Adrenal gland (tissue), 12 donors: ENCODE results near the gene LPP. TPM values are rescaled to one million over a fixed set of nuclear protein-coding genes. Genes with fewer than 3 reads are reported as not detected.

Experiments used
- DNase-seq, 7 donors: peaks; one replicate each; pipeline ENCODE4 v3.0.0-alpha.2; 2019 to 2020
- H3K27ac ChIP-seq, 5 donors: fragments of 200-600 bp; sonication (generic) in 4 of 5; 1 replicate in 3 of 5; 2 replicates in 2 of 5; pipeline versions ENCODE4 v1.5.1 to v1.8.0; 2016 to 2020; ENCODE audit warnings: mild to moderate bottlenecking in 1 of 5
- H3K27me3 ChIP-seq: fragments of 200-600 bp; 2 replicates; pipeline ENCODE4 v1.8.0; 2021
- H3K36me3 ChIP-seq, 2 donors: fragments of 200-600 bp; replicated peaks in 1 of 2; 1 replicate in 1 of 2; 2 replicates in 1 of 2; pipeline versions ENCODE4 v1.5.1 to v1.8.0; 2018 to 2022
- H3K4me1 ChIP-seq, 2 donors: fragments of 200-600 bp; replicated peaks in 1 of 2; 1 replicate in 1 of 2; 2 replicates in 1 of 2; pipeline versions ENCODE4 v1.5.1 to v1.8.0; 2018 to 2021
- H3K4me3 ChIP-seq, 4 donors: fragments of 200-600 bp; sonication (generic) in 3 of 4; one replicate each; pipeline ENCODE4 v1.5.1; 2016 to 2018
- H3K9me3 ChIP-seq, 3 donors: fragments of 200-600 bp; sonication (generic) in 1 of 3; replicated peaks in 1 of 3; 1 replicate in 2 of 3; 2 replicates in 1 of 3; pipeline versions ENCODE4 v1.5.1 to v1.8.0; 2016 to 2021
- POLR2A ChIP-seq, 2 donors: fragments of 450-650 bp; IDR thresholded peaks; one replicate each; pipeline ENCODE4 v1.6.1; 2017; ENCODE audit warnings: antibody characterized with exemption in 2 of 2, mild to moderate bottlenecking in 2 of 2, moderate library complexity in 1 of 2
- WGBS, 4 donors: extraction: QIAGEN DNeasy Blood & Tissue Kit in 2 of 4; methylation state at CpG; one replicate each; pipeline versions ENCODE4 v1.1.5 to v1.1.7; 2013 to 2017; 5-methylcytosine and 5-hydroxymethylcytosine counted together
- intact Hi-C, 2 donors: fragments of 100-400 bp; cut with DNase I; formaldehyde crosslinking; loops; one replicate each; pipeline versions ENCODE4 v1.14.1 to v1.15.0; 2022 to 2023
- polyA plus RNA-seq, 3 donors: library from polyadenylated mRNA; stranded (reverse); fragments of 200-250 nt in 2 of 3; fragments of 350-450 nt in 1 of 3; fragmentation: Illumina TruSeq in 1 of 3; extraction: RNeasy Lipid Tissue Mini Kit (QIAGEN cat#74804) in 1 of 3; gene quantifications; one replicate each; pipeline ENCODE4 v1.2.3, GENCODE V29; 2013 to 2014
- total RNA-seq, 9 donors: library from RNA; depleted of rRNA in 4 of 9; stranded (reverse); fragments of >200 nt in 4 of 9; fragments of 120-200 nt in 1 of 9; fragmentation: NEBNext Ultra II Directional in 1 of 9; extraction: Animal tissue kit (Norgen Biotek cat#: 25700) in 1 of 9; gene quantifications; one replicate each; pipeline versions ENCODE4 v1.1.0 to v1.2.4, GENCODE V29; 2013 to 2023
- TF ChIP-seq, protein P1 (sequence below), 6 experiments: fragments of 450-650 bp in 4 of 6; fragments of 200-600 bp in 2 of 6; sonication (generic) in 1 of 6; IDR thresholded peaks; 1 replicate in 5 of 6; 2 replicates in 1 of 6; pipeline versions ENCODE4 v1.5.1 to v1.8.0; 2016 to 2021; ENCODE audit warnings: antibody characterized with exemption in 6 of 6, mild to moderate bottlenecking in 2 of 6, moderate library complexity in 1 of 6
- donor health status: healthy with polysubstance abuse.
- donor health status: Bipolar disorder and iron deficiency.
- donor health status: DM: yes; HTN: yes; CAD: no.
- donor health status: DM: no; HTN: no; CAD: no.
- donor health status: DM: no; HTN: no; CAD: no.
- donor health status: DM: yes; HTN: yes; CAD: no.

The LPP gene
- total and polyA plus RNA-seq, 12 donors = 7.0 to 170 (median 101) TPM

DNA sequence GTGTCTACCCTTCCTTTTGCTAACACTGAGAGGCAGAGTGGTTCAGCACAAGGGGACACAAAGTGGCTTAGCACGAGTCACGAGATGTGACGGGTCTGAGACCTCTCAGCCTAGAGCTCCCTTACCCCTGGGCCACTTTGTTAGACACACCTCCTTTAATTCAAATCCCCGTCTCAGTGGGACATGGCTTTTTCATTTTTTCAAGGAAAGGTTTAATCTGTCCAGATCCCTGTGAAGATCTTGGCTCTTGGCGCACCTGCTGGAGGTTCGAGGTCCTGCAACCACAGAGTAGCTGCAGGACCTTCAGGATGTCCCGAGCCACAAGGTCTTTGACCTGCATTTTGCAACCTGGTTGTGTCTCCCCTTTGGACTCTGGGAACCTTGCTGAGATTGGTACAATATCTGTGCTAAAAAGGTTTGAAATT, 52.0 kb downstream of the LPP start:
- H3K4me1 ChIP-seq = peaks cover 7 to 10% of the 10 kb centered on the region in 2 donors
- H3K9me3 ChIP-seq = no peaks in the 10 kb centered on the region
- no peak for TF ChIP-seq POLR2A (IDR thresholded peaks at IDR 0.05)
- TF ChIP-seq, protein P1, sequence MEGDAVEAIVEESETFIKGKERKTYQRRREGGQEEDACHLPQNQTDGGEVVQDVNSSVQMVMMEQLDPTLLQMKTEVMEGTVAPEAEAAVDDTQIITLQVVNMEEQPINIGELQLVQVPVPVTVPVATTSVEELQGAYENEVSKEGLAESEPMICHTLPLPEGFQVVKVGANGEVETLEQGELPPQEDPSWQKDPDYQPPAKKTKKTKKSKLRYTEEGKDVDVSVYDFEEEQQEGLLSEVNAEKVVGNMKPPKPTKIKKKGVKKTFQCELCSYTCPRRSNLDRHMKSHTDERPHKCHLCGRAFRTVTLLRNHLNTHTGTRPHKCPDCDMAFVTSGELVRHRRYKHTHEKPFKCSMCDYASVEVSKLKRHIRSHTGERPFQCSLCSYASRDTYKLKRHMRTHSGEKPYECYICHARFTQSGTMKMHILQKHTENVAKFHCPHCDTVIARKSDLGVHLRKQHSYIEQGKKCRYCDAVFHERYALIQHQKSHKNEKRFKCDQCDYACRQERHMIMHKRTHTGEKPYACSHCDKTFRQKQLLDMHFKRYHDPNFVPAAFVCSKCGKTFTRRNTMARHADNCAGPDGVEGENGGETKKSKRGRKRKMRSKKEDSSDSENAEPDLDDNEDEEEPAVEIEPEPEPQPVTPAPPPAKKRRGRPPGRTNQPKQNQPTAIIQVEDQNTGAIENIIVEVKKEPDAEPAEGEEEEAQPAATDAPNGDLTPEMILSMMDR (IDR thresholded peaks at IDR 0.05) = peak in 3 of 6 experiments; percentile 10 to 26 (median 20)
- H3K27ac ChIP-seq = no peak overlapping the region
- 82 to 88% (median 84%) methylated on average over 6 to 7 of the region's 7 CpGs for WGBS, 4 donors
- H3K4me3 ChIP-seq = no peak overlapping the region
- no peaks in the 10 kb centered on the region for H3K36me3 ChIP-seq
- no peaks in the 10 kb centered on the region for H3K27me3 ChIP-seq
- DNase-seq = peak in 3 of 7 donors; percentile 26 to 37 (median 31)
- intact Hi-C loops = no loop called here

DNA sequence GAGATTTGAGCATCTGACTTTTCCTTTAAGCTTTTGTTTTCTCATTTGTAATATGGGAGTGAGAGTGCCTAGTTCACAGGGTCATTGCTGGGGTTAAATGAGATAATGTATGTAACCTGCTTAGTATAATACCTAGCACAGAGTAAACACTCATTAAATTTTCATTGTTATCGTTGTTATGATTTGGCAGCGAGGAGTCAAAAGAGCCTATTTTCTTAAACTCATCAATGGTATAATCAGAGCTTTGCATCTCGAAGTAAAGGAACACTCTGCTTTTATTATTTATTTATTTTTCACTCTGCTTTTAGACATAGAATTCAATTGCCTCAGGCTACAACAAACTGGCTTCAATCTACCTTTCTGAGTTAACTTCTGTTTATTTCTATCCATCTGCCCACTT, 52.8 kb downstream of the LPP start:
- 84 to 95% (median 88%) methylated on average over 3 of the region's 3 CpGs for WGBS, 4 donors
- H3K4me1 ChIP-seq = peaks cover 4 to 10% of the 10 kb centered on the region in 2 donors
- intact Hi-C loops = no loop called here
- H3K27me3 ChIP-seq = no peaks in the 10 kb centered on the region
- H3K36me3 ChIP-seq = no peaks in the 10 kb centered on the region
- TF ChIP-seq, protein P1 (IDR thresholded peaks at IDR 0.05) = no peak
- TF ChIP-seq POLR2A (IDR thresholded peaks at IDR 0.05) = no peak
- no peak for DNase-seq
- no peak overlapping the region for H3K27ac ChIP-seq
- no peaks in the 10 kb centered on the region for H3K9me3 ChIP-seq
- H3K4me3 ChIP-seq = no peak overlapping the region

DNA sequence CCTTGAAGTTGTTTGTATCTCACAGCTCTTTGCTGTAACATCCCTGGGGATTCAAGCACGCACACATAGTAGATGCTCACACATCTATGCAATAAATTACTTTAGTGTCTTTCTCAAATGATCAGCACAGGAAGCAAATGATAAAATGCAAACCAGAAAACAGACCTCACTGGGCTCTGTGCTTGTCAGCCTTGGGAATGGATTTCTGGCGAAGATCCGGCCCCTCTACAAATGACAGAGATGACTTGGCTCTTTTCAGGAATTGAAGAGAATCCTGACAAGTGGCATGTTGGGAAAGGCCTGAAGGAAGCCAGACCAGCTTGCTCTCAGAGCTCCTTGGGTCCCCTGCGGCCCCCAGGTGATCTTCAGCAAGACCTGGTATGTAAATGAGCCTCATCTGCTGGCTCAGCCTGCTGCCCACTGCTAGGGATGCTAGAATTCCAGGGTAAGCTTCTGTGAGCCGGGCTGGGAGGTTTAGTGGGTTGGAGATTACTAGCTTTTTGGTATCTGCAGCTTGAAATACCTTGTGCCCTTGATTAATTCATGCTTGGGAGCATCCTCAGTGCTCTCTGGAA, 54.1 kb downstream of the LPP start:
- no peaks in the 10 kb centered on the region for H3K27me3 ChIP-seq
- no peaks in the 10 kb centered on the region for H3K9me3 ChIP-seq
- TF ChIP-seq, protein P1 (IDR thresholded peaks at IDR 0.05) = no peak
- TF ChIP-seq POLR2A (IDR thresholded peaks at IDR 0.05) = no peak
- intact Hi-C loops = no loop called here
- no peaks in the 10 kb centered on the region for H3K36me3 ChIP-seq
- no peak overlapping the region for H3K4me3 ChIP-seq
- 54 to 69% (median 62%) methylated on average over 4 to 5 of the region's 5 CpGs for WGBS, 4 donors
- peaks cover 4 to 10% of the 10 kb centered on the region in 2 donors for H3K4me1 ChIP-seq
- H3K27ac ChIP-seq = peak overlapping the region in 2 of 5 donors; percentile 43 to 66
- DNase-seq = peak in 3 of 7 donors; percentile 16 to 47 (median 31)

DNA sequence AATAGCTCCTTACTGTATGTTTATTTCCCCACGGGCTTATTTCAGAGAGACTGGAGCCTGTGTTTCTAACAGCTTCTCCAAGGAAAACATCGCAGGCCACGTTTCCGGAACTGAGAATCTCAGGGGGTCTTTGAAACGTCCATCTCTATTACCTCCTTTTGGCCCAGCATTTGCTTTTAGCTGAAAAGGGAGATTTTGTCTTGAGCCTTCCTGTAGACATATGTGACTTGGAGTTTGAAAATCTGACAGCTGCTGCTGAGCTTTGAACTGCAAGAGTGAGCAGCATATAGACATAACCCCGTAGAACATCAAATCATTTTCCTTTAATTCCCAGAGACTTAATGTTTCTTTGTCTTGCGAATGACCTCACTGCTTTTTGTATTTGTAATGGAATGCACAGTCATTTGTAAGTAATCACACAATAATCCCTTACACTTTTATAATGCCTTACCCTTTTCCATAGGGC, 54.6 kb downstream of the LPP start:
- Histone ChIP-seq H3K4me1 (peaks cover 4 to 10% of the 10 kb centered on the region in 2 donors), H3K36me3 (no peaks in the 10 kb centered on the region), H3K27me3 (no peaks in the 10 kb centered on the region), H3K27ac (peak overlapping the region in 2 of 5 donors; percentile 43 to 66), H3K9me3 (no peaks in the 10 kb centered on the region), H3K4me3 (no peak overlapping the region)
- intact Hi-C loops = no loop called here
- TF ChIP-seq POLR2A (IDR thresholded peaks at IDR 0.05) = no peak
- TF ChIP-seq, protein P1 (IDR thresholded peaks at IDR 0.05) = no peak
- 67 to 77% (median 70%) methylated on average over 7 of the region's 7 CpGs for WGBS, 4 donors
- DNase-seq = no peak
